ENCODE data around the gene C1orf198. TPM values are rescaled to one million over a fixed set of nuclear protein-coding genes. Genes with fewer than 3 reads are reported as not detected.

C1orf198 gene
- total RNA-seq, 2 experiments from 2014 or later = 6.2 to 6.9 TPM

- H3K27ac Mint-ChIP-seq = no peak overlapping the region
- H3K4me3 Mint-ChIP-seq = no peak overlapping the region
- no peaks in the 10 kb centered on the region for H3K9me3 Mint-ChIP-seq
- intact Hi-C loops (cut with micrococcal nuclease) = no loop called here
- POLR2A ChIA-PET = no interaction called here
- TF ChIP-seq CTCF (IDR thresholded peaks at IDR 0.05) = no peak
- CTCF ChIA-PET = no interaction called here
- peaks cover 3% of the 10 kb centered on the region for H3K36me3 Mint-ChIP-seq (ENCODE audit: low read depth)
- ATAC-seq (no peak), DNase-seq (no peak)
- H3K4me1 Mint-ChIP-seq (ENCODE audit: low read depth) = no peaks in the 10 kb centered on the region
- no peaks in the 10 kb centered on the region for H3K27me3 Mint-ChIP-seq
Measured at GRCh38 chr1:230839173-230839572, 29.1 kb downstream of the C1orf198 start.

GRCh38 chr1:230836793-230837192, 31.5 kb downstream of the C1orf198 start:
- no peak for TF ChIP-seq CTCF (IDR thresholded peaks at IDR 0.05)
- no peak for DNase-seq
- peaks cover 3% of the 10 kb centered on the region for H3K36me3 Mint-ChIP-seq (ENCODE audit: low read depth)
- ATAC-seq = no peak
- peaks cover 2% of the 10 kb centered on the region for H3K27me3 Mint-ChIP-seq
- ChIA-PET POLR2A (no interaction called here), CTCF (no interaction called here)
- no peak overlapping the region for H3K4me3 Mint-ChIP-seq
- no peak overlapping the region for H3K27ac Mint-ChIP-seq
- H3K4me1 Mint-ChIP-seq (ENCODE audit: low read depth) = no peaks in the 10 kb centered on the region
- intact Hi-C loops (cut with micrococcal nuclease) = no loop called here
- peaks cover 3% of the 10 kb centered on the region for H3K9me3 Mint-ChIP-seq

- peaks cover 2% of the 10 kb centered on the region for H3K27me3 Mint-ChIP-seq
- no peak for DNase-seq
- ChIA-PET CTCF (no interaction called here), POLR2A (no interaction called here)
- intact Hi-C loops (cut with micrococcal nuclease) = no loop called here
- peaks cover 6% of the 10 kb centered on the region for H3K9me3 Mint-ChIP-seq
- ATAC-seq = no peak
- no peaks in the 10 kb centered on the region for H3K4me1 Mint-ChIP-seq (ENCODE audit: low read depth)
- peaks cover 3% of the 10 kb centered on the region for H3K36me3 Mint-ChIP-seq (ENCODE audit: low read depth)
- no peak for TF ChIP-seq CTCF (IDR thresholded peaks at IDR 0.05)
- H3K27ac Mint-ChIP-seq = no peak overlapping the region
- H3K4me3 Mint-ChIP-seq = no peak overlapping the region
Measured at GRCh38 chr1:230836347-230836746, 32.0 kb downstream of the C1orf198 start.

- no peaks in the 10 kb centered on the region for H3K4me1 Mint-ChIP-seq (ENCODE audit: low read depth)
- peaks cover 2% of the 10 kb centered on the region for H3K27me3 Mint-ChIP-seq
- DNase-seq (no peak), ATAC-seq (no peak)
- H3K4me3 Mint-ChIP-seq = no peak overlapping the region
- peaks cover 3% of the 10 kb centered on the region for H3K36me3 Mint-ChIP-seq (ENCODE audit: low read depth)
- H3K27ac Mint-ChIP-seq = no peak overlapping the region
- TF ChIP-seq CTCF (IDR thresholded peaks at IDR 0.05) = no peak
- intact Hi-C loops (cut with micrococcal nuclease) = no loop called here
- CTCF ChIA-PET = no interaction called here
- POLR2A ChIA-PET = no interaction called here
- H3K9me3 Mint-ChIP-seq = peaks cover 6% of the 10 kb centered on the region
Measured at GRCh38 chr1:230834292-230834691, 34.0 kb downstream of the C1orf198 start.

GRCh38 chr1:230833511-230833910, 34.8 kb downstream of the C1orf198 start:
- peaks cover 3% of the 10 kb centered on the region for H3K36me3 Mint-ChIP-seq (ENCODE audit: low read depth)
- ChIA-PET CTCF (no interaction called here), POLR2A (no interaction called here)
- no peak overlapping the region for H3K27ac Mint-ChIP-seq
- peaks cover 6% of the 10 kb centered on the region for H3K9me3 Mint-ChIP-seq
- peaks cover 2% of the 10 kb centered on the region for H3K27me3 Mint-ChIP-seq
- ATAC-seq = no peak
- intact Hi-C loops (cut with micrococcal nuclease) = no loop called here
- no peak for TF ChIP-seq CTCF (IDR thresholded peaks at IDR 0.05)
- no peak overlapping the region for H3K4me3 Mint-ChIP-seq
- no peaks in the 10 kb centered on the region for H3K4me1 Mint-ChIP-seq (ENCODE audit: low read depth)
- no peak for DNase-seq

All from activated CD8-positive, alpha-beta T cell treated with anti-CD3 and anti-CD28 coated beads for 36 hours (primary cell).